WTC11 (cell line): ENCODE data around the gene PTPRH. TPM values are rescaled to one million over a fixed set of nuclear protein-coding genes. Genes with fewer than 3 reads are reported as not detected.

Experiments used
- ATAC-seq: fragments of 200-7000 bp; cut with Tn5 transposase; 2 replicates; pipeline ENCODE4 v1.10.0; 2021; ENCODE audit warnings: mild to moderate bottlenecking, moderate library complexity
- CTCF ChIA-PET: fragments of 300-600 bp; sonication (Branson Sonifier 250); formaldehyde crosslinking; loops from one replicate; lab custom pipeline; 2021; ENCODE audit warnings: antibody characterized with exemption; lab: Charles Lee
- POLR2A ChIA-PET: fragments of 350-600 bp; sonication (Branson Sonifier 250); formaldehyde crosslinking; loops from one replicate; lab custom pipeline; 2021; ENCODE audit warnings: antibody characterized with exemption; lab: Charles Lee
- DNase-seq: peaks from one replicate; pipeline ENCODE4 v3.0.0; 2021; ENCODE audit warnings: low spot score
- H3K27ac Mint-ChIP-seq: 2 replicates; pipeline ENCODE4 v1.8.0; 2021; ENCODE audit warnings: mixed read lengths
- H3K27me3 Mint-ChIP-seq: 2 replicates; pipeline ENCODE4 v1.8.0; 2021; ENCODE audit warnings: low read depth, mild to moderate bottlenecking, moderate library complexity, mixed read lengths
- H3K36me3 Mint-ChIP-seq: 2 replicates; pipeline ENCODE4 v1.8.0; 2021; ENCODE audit warnings: mixed read lengths
- H3K4me1 Mint-ChIP-seq: 2 replicates; pipeline ENCODE4 v1.8.0; 2022; ENCODE audit warnings: mixed read lengths
- H3K4me3 Mint-ChIP-seq: 2 replicates; pipeline ENCODE4 v1.8.0; 2021; ENCODE audit warnings: mild to moderate bottlenecking, moderate library complexity, mixed read lengths
- H3K9me3 Mint-ChIP-seq: 2 replicates; pipeline ENCODE4 v1.8.0; 2021; ENCODE audit warnings: mixed read lengths
- ATF1 ChIP-seq: sonication (generic); formaldehyde crosslinking; IDR thresholded peaks from 2 replicates; pipeline ENCODE4 v1.8.1; 2023; ENCODE audit warnings: mild to moderate bottlenecking, moderate library complexity, missing genetic modification reagents
- CBFB ChIP-seq: sonication (generic); formaldehyde crosslinking; IDR thresholded peaks from 2 replicates; pipeline ENCODE4 v1.8.1; 2022; ENCODE audit warnings: mild to moderate bottlenecking, low read depth, missing genetic modification reagents
- CREB1 ChIP-seq: sonication (generic); formaldehyde crosslinking; IDR thresholded peaks from 2 replicates; pipeline ENCODE4 v1.8.0; 2023; ENCODE audit warnings: mild to moderate bottlenecking, missing genetic modification reagents
- FOXK1 ChIP-seq: sonication (generic); formaldehyde crosslinking; IDR thresholded peaks from 2 replicates; pipeline ENCODE4 v1.8.0; 2022; ENCODE audit warnings: mild to moderate bottlenecking, moderate library complexity, missing genetic modification reagents
- IRF2 ChIP-seq: sonication (generic); formaldehyde crosslinking; IDR thresholded peaks from 2 replicates; pipeline ENCODE4 v1.8.0; 2022; ENCODE audit warnings: low read depth, missing genetic modification reagents, borderline replicate concordance
- MXD4 ChIP-seq: fragments of 250-450 bp; sonication (Bioruptor Pico); IDR thresholded peaks from 2 replicates; pipeline ENCODE4 v1.8.0; 2021; ENCODE audit warnings: mild to moderate bottlenecking, moderate library complexity, borderline replicate concordance
- MYBL2 ChIP-seq: sonication (generic); formaldehyde crosslinking; IDR thresholded peaks from 2 replicates; pipeline ENCODE4 v1.8.1; 2023; ENCODE audit warnings: mild to moderate bottlenecking, moderate library complexity, missing genetic modification reagents
- NFATC4 ChIP-seq: fragments of 250-450 bp; sonication (Bioruptor Pico); IDR thresholded peaks from 2 replicates; pipeline ENCODE4 v1.9.0; 2021; ENCODE audit warnings: mild to moderate bottlenecking
- NFYB ChIP-seq: sonication (generic); formaldehyde crosslinking; conservative IDR thresholded peaks from 2 replicates; pipeline ENCODE4 v1.8.0; 2022; ENCODE audit warnings: low read depth, missing genetic modification reagents
- OVOL2 ChIP-seq: fragments of 250-450 bp; sonication (Bioruptor Pico); IDR thresholded peaks from 2 replicates; pipeline ENCODE4 v1.9.0; 2021; ENCODE audit warnings: mild to moderate bottlenecking, borderline replicate concordance
- SP1 ChIP-seq: sonication (generic); formaldehyde crosslinking; conservative IDR thresholded peaks from 2 replicates; pipeline ENCODE4 v1.8.1; 2022; ENCODE audit warnings: missing genetic modification reagents
- TCF7 ChIP-seq: sonication (generic); formaldehyde crosslinking; IDR thresholded peaks from 2 replicates; pipeline ENCODE4 v1.8.0; 2022; ENCODE audit warnings: mild to moderate bottlenecking, low read depth, missing genetic modification reagents, moderate library complexity
- ZBTB21 ChIP-seq: sonication (generic); formaldehyde crosslinking; IDR thresholded peaks from 2 replicates; pipeline ENCODE4 v1.8.1; 2023; ENCODE audit warnings: mild to moderate bottlenecking, missing genetic modification reagents, borderline replicate concordance
- ZNF232 ChIP-seq: sonication (generic); formaldehyde crosslinking; IDR thresholded peaks from 2 replicates; pipeline ENCODE4 v1.8.0; 2022; ENCODE audit warnings: mild to moderate bottlenecking, missing genetic modification reagents
- ZNF396 ChIP-seq: fragments of 250-450 bp; sonication (Bioruptor Pico); IDR thresholded peaks from 2 replicates; pipeline ENCODE4 v1.8.0; 2021; ENCODE audit warnings: mild to moderate bottlenecking, moderate library complexity, borderline replicate concordance
- total RNA-seq: library from RNA; stranded (reverse); gene quantifications from 3 replicates; pipeline ENCODE4 v1.2.3, GENCODE V29; 2021
- TF ChIP-seq, protein P1 (sequence below): sonication (generic); formaldehyde crosslinking; IDR thresholded peaks from 2 replicates; pipeline ENCODE4 v1.8.1; 2023; ENCODE audit warnings: mild to moderate bottlenecking, moderate library complexity, missing genetic modification reagents
- TF ChIP-seq, protein P2 (sequence below): sonication (generic); formaldehyde crosslinking; IDR thresholded peaks from 2 replicates; pipeline ENCODE4 v1.8.0; 2023; ENCODE audit warnings: mild to moderate bottlenecking, missing genetic modification reagents
- TF ChIP-seq, protein P3 (sequence below): sonication (generic); formaldehyde crosslinking; IDR thresholded peaks from 2 replicates; pipeline ENCODE4 v1.8.1; 2023; ENCODE audit warnings: mild to moderate bottlenecking, missing genetic modification reagents, moderate library complexity
- TF ChIP-seq, protein P4 (sequence below): sonication (generic); formaldehyde crosslinking; IDR thresholded peaks from 2 replicates; pipeline ENCODE4 v1.8.1; 2023; ENCODE audit warnings: mild to moderate bottlenecking, missing genetic modification reagents
- TF ChIP-seq, protein P5 (sequence below): sonication (generic); formaldehyde crosslinking; IDR thresholded peaks from 2 replicates; pipeline ENCODE4 v1.8.1; 2022; ENCODE audit warnings: low read depth, mild to moderate bottlenecking, moderate library complexity, missing genetic modification reagents, borderline replicate concordance
- TF ChIP-seq, protein P6 (sequence below): fragments of 250-450 bp; sonication (Bioruptor Pico); IDR thresholded peaks from 2 replicates; pipeline ENCODE4 v1.9.0; 2021; ENCODE audit warnings: mild to moderate bottlenecking
- TF ChIP-seq, protein P7 (sequence below): sonication (generic); formaldehyde crosslinking; conservative IDR thresholded peaks from 2 replicates; pipeline ENCODE4 v1.8.1; 2023; ENCODE audit warnings: mild to moderate bottlenecking, low read depth, missing genetic modification reagents, moderate library complexity

PTPRH gene
- total RNA-seq, 1 experiment from 2014 or later = 0.63 TPM

DNA sequence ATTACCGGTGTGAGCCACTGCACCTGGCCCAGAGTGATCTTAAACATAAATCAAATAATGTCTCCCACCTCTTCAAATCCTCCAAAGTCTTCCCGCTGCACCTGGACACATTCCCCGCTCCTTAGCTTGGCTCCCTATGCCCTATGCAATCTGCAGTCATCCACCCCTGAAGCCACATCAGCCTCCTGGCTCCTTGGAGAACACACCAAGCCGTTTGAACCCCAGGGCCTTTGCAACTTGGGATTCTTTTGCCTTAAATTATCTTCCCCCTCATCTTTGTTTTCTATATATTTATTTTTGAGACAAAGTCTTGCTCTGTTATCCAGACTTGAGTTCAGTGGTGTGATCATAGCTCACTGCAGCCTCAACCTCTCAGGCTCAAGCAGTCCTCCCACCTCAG is 40.2 kb downstream of the PTPRH start (continued):
- TF ChIP-seq, protein P1, sequence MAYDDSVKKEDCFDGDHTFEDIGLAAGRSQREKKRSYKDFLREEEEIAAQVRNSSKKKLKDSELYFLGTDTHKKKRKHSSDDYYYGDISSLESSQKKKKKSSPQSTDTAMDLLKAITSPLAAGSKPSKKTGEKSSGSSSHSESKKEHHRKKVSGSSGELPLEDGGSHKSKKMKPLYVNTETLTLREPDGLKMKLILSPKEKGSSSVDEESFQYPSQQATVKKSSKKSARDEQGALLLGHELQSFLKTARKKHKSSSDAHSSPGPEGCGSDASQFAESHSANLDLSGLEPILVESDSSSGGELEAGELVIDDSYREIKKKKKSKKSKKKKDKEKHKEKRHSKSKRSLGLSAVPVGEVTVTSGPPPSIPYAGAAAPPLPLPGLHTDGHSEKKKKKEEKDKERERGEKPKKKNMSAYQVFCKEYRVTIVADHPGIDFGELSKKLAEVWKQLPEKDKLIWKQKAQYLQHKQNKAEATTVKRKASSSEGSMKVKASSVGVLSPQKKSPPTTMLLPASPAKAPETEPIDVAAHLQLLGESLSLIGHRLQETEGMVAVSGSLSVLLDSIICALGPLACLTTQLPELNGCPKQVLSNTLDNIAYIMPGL (CRISPR knock-in tag) = no peak
- TF ChIP-seq TCF7 (no peak), ZNF396 (CRISPR knock-in tag) (no peak)
- TF ChIP-seq, all 79 proteins: peak for 0

DNA sequence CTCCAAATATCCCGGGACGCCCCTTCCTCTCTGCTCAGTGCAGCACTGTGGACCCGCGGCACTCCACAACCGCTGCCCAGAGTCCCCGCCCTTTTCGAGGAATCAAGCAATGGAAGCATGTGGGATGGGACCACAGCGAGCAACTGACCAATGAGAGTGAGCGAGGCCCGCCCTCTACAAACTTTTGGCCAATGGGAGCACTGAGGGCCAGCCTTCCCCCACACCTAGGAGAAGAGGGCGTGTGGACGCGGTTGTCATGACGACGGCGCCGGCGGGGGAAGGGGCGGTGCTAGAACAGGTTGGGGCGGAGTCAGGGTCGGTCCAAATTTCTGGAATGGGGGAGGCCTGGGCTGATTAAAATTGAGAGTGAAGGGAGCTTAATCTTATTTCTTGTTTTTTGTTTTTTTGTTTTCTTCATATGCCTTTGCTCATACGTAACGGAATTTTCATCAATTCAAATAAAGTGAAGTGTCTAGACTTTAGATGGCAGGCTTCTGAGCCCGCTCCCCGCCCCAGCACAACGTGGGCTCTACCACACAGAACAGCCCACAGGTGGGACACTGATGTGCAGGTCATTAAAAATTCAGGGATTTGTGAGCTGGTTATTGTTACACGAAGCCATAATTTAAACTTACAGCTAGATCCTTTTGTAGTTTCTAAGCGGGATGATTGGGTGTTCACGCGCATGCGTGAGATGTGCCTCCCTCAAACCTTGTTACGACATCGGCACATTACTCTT is 42.6 kb downstream of the PTPRH start, which contains the start of gene DNAAF3:
TSS of gene DNAAF3 (minus strand) at position 84 of the 739 bp plus-strand sequence. CDS start 200 bp downstream, outside the sequence.
- ATAC-seq (peak; percentile 95), DNase-seq (peak; percentile 98)
- Mint-ChIP-seq H3K27ac (peak within 1 kb of the TSS; percentile 94), H3K27me3 (peaks cover 71% of the 10 kb centered on the region), H3K4me3 (peak within 1 kb of the TSS; percentile 94), H3K4me1 (peaks cover 8% of the 10 kb centered on the region; the same call in 1 of the 2 replicates), H3K36me3 (no peaks in the 10 kb centered on the region), H3K9me3 (no peaks in the 10 kb centered on the region)
- TF ChIP-seq, protein P2, sequence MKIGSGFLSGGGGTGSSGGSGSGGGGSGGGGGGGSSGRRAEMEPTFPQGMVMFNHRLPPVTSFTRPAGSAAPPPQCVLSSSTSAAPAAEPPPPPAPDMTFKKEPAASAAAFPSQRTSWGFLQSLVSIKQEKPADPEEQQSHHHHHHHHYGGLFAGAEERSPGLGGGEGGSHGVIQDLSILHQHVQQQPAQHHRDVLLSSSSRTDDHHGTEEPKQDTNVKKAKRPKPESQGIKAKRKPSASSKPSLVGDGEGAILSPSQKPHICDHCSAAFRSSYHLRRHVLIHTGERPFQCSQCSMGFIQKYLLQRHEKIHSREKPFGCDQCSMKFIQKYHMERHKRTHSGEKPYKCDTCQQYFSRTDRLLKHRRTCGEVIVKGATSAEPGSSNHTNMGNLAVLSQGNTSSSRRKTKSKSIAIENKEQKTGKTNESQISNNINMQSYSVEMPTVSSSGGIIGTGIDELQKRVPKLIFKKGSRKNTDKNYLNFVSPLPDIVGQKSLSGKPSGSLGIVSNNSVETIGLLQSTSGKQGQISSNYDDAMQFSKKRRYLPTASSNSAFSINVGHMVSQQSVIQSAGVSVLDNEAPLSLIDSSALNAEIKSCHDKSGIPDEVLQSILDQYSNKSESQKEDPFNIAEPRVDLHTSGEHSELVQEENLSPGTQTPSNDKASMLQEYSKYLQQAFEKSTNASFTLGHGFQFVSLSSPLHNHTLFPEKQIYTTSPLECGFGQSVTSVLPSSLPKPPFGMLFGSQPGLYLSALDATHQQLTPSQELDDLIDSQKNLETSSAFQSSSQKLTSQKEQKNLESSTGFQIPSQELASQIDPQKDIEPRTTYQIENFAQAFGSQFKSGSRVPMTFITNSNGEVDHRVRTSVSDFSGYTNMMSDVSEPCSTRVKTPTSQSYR (CRISPR knock-in tag) = no peak
- TF ChIP-seq IRF2 (CRISPR knock-in tag) (no peak), ZBTB21 (CRISPR knock-in tag) (no peak), OVOL2 (no peak), CREB1 (CRISPR knock-in tag) (no peak), ZNF232 (no peak), NFATC4 (CRISPR knock-in tag) (no peak), NFYB (CRISPR knock-in tag) (peak; percentile 98), SP1 (CRISPR knock-in tag) (peak; percentile 93), MYBL2 (CRISPR knock-in tag) (no peak), FOXK1 (CRISPR knock-in tag) (0 out of 2 replicates have a peak, but pooled peaks have one; percentile 21), ATF1 (no peak), MXD4 (CRISPR knock-in tag) (no peak), CBFB (CRISPR knock-in tag) (no peak)
- TF ChIP-seq, protein P3, sequence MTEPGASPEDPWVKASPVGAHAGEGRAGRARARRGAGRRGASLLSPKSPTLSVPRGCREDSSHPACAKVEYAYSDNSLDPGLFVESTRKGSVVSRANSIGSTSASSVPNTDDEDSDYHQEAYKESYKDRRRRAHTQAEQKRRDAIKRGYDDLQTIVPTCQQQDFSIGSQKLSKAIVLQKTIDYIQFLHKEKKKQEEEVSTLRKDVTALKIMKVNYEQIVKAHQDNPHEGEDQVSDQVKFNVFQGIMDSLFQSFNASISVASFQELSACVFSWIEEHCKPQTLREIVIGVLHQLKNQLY (CRISPR knock-in tag) = no peak
- TF ChIP-seq, protein P4, sequence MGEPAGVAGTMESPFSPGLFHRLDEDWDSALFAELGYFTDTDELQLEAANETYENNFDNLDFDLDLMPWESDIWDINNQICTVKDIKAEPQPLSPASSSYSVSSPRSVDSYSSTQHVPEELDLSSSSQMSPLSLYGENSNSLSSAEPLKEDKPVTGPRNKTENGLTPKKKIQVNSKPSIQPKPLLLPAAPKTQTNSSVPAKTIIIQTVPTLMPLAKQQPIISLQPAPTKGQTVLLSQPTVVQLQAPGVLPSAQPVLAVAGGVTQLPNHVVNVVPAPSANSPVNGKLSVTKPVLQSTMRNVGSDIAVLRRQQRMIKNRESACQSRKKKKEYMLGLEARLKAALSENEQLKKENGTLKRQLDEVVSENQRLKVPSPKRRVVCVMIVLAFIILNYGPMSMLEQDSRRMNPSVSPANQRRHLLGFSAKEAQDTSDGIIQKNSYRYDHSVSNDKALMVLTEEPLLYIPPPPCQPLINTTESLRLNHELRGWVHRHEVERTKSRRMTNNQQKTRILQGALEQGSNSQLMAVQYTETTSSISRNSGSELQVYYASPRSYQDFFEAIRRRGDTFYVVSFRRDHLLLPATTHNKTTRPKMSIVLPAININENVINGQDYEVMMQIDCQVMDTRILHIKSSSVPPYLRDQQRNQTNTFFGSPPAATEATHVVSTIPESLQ (CRISPR knock-in tag) = no peak
- TF ChIP-seq, protein P5, sequence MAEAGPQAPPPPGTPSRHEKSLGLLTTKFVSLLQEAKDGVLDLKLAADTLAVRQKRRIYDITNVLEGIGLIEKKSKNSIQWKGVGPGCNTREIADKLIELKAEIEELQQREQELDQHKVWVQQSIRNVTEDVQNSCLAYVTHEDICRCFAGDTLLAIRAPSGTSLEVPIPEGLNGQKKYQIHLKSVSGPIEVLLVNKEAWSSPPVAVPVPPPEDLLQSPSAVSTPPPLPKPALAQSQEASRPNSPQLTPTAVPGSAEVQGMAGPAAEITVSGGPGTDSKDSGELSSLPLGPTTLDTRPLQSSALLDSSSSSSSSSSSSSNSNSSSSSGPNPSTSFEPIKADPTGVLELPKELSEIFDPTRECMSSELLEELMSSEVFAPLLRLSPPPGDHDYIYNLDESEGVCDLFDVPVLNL (CRISPR knock-in tag) = no peak
- TF ChIP-seq, protein P6, sequence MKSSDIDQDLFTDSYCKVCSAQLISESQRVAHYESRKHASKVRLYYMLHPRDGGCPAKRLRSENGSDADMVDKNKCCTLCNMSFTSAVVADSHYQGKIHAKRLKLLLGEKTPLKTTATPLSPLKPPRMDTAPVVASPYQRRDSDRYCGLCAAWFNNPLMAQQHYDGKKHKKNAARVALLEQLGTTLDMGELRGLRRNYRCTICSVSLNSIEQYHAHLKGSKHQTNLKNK (CRISPR knock-in tag) = no peak
- TF ChIP-seq, protein P7, sequence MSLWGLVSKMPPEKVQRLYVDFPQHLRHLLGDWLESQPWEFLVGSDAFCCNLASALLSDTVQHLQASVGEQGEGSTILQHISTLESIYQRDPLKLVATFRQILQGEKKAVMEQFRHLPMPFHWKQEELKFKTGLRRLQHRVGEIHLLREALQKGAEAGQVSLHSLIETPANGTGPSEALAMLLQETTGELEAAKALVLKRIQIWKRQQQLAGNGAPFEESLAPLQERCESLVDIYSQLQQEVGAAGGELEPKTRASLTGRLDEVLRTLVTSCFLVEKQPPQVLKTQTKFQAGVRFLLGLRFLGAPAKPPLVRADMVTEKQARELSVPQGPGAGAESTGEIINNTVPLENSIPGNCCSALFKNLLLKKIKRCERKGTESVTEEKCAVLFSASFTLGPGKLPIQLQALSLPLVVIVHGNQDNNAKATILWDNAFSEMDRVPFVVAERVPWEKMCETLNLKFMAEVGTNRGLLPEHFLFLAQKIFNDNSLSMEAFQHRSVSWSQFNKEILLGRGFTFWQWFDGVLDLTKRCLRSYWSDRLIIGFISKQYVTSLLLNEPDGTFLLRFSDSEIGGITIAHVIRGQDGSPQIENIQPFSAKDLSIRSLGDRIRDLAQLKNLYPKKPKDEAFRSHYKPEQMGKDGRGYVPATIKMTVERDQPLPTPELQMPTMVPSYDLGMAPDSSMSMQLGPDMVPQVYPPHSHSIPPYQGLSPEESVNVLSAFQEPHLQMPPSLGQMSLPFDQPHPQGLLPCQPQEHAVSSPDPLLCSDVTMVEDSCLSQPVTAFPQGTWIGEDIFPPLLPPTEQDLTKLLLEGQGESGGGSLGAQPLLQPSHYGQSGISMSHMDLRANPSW = no peak
- CTCF ChIA-PET = interaction anchor here (0.6 to 3.2 kb wide), 41 partner anchors 8 to 488 kb away, joined by 3 to 64 read pairs (median 4); partner anchors contain the start of genes EPS8L1, HSPBP1, KMT5C and PPP1R12C
- POLR2A ChIA-PET = no interaction called here
